HG03460 (cell line): ENCODE data around the gene NR1H3.
"Not testable (repeated sequence)": the region's sequence is repeated elsewhere in the genome, so short reads cannot be mapped to it uniquely, and the experiment has no call there.

Experiments used
- ATAC-seq: cut with Tn5 transposase; IDR thresholded peaks from one replicate; pipeline ENCODE4 v1.9.1; 2021; ENCODE audit not compliant: unreplicated experiment

Gene NR1H3

DNA sequence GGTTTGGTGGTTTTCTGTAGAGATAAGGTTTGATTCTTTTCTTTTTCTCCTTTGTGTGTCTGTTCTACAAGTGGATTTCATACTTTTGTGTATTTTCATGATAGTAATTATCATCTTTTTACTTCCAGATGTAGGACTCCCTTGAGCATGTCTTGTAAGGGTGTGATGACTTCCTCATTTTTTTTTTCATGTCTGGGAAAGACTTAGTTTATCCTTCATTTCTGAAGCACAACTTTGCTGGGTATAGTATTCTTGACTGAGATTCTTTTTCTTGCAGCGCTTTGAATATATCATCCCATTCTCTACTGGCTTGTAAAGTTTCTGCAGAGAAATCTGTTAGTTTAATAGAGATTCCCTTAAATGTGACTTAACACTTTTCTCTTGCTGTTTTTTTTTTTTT is 45.1 kb downstream of the NR1H3 start:
- no peak for ATAC-seq

DNA sequence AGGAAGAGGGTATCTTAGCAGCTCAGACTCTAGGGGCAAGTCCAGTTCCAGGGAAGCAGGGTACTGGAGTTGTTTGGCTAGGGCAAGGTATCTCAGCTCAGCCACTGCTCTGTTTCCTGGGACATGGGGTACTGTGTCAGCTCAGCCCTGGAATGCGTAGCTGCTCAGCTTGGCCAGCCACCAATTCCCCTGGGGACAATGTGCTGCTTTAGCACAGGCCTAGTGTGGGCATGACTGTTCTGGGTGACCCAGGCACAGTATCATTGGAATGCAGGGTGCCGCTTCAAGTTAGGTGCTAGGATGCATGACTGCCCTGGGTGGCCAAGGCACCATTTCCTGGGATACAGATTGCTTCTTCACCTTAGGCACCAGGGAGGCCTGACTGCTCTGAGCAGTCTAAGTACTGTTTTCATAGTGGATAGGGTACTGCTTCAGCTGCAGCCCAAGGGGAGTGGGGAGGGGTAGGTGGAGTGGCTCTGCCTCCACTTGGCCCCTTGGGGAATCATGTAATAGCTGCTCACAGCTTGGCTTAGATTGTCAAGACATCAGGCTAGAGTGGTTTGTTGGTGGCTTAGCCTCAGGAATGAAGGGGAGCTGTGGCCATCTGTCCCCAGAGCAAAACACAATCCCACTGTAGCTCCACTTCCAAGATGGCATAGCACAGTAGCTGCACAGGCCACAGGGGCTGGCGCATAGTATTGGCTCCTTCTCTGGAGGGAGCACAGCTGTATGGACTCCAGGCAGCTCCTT is 48.1 kb downstream of the NR1H3 start:
- no peak for ATAC-seq

DNA sequence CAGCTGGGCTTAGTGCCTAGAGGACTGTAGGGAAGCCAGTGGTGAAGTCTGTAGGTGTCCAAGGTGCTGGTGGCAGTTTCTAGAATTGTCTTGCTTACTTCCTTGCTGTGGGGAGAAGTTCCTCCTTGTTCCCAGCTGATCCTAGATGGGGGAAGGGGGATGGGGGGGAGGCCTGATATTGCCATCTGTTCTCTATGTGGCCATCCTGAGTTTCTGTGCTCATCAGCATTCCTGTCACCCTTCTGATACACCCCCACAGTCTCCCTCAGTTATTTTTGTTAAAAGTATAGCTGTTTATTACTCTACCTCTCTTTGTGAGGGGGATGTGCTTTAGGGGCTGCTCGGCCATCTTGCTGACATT is 48.7 kb downstream of the NR1H3 start:
- ATAC-seq: no peak

DNA sequence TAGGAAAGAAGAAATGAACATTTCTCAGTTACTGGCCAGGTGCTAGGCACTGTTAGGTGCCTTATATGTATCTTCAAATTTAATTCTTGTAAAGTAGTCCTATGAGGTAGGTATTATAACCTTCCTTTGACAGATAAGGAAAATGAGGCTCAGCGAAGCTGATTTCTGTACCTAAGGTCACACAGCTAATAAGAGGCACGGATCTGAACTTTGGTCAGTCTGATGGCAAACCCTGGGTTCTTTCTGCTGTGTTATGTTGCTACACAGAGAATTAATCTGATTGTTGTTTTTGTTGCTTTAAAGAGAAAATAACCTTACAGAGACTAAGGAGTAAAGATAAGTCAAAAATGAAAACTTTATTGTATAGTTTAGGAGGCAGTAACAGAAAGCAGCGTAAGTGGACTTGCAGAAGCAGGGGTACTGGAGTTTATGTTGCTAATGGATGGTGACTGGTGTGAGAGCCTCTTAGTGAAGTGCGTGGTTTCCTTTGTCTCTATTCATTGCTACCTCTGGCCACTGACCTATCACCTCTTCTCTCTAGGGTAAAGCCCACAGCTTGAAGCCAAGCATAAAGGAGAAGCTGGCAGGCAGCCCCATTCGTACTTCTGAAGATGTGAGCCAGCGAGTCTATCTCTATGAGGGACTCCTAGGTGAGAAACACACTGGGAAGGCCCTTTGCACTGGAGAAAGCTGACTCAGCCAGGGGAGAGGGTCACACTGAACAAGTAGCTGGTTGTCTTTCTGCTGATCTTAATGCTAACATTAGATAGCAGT is 50.4 kb downstream of the NR1H3 start:
- no peak for ATAC-seq

DNA sequence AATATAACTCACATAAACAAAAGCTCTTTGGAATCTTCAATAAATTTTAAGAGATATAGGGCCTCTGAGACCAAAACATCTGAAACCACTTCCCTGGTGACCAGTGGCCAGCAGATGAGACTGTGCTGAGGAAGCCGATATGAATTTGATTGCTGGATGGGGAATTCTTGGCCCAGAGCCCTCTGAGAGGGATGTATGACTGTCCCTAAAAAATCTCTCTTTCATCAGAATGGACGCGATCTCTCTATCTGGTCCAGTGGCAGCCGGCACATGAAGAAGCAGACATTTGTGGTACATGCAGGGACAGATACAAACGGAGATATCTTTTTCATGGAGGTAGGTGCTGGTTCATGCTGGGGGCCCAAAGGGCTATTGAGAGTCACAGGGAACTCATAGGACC is 57.2 kb downstream of the NR1H3 start:
- no peak for ATAC-seq

DNA sequence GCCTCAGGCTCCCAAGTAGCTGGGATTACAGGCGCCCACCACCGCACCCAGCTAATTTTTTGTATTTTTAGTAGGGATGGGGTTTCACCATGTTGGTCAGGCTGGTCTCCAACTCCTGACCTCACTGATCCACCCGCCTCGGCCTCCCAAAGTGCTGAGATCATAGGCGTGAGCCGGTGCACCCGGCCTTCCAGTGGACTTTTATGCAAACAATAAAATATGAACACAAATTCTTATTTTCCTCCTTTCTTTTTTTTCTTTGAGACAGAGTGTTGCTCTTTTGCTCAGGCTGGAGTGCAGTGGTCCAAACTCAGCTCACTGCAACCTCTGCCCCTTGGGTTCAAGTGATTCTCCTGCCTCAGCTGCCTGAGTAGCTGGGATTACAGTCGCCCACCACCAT is 58.7 kb downstream of the NR1H3 start:
- ATAC-seq: not testable (repeated sequence)

DNA sequence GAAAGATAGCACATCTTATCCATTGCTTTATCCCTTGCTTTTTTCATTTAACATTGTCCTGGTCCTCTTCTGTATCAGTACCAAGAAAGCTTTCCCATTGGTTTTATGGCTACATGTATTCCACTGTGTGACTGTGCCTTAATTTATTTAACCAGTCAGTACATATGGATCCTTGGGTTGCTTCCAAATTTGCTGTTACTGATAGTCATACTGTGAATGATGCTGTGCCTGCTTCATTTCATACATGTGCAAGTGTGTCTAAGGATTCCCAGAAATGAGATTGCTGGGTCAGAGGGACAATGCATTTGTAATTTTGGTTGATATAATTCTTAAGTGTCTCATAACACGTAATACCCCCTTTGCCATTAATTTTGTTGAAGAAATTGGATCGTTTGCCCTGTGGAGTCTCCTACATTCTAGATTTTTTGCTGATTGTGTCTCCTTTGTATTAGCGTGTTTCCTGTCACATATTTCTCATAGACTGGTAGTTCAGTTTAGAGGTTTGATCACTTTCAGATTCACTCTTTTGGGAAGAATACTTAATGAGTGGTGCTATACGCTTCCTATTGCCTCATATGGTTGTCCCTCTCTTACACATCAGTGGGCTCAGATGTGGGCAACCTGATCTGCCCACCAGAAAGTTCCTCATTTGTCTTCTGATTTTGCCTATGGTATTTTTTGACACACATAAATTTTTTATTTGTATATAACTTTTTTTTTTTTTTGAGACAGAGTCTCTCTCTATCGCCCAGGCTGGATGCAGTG is 59.5 kb downstream of the NR1H3 start:
- ATAC-seq: peak; percentile 78

DNA sequence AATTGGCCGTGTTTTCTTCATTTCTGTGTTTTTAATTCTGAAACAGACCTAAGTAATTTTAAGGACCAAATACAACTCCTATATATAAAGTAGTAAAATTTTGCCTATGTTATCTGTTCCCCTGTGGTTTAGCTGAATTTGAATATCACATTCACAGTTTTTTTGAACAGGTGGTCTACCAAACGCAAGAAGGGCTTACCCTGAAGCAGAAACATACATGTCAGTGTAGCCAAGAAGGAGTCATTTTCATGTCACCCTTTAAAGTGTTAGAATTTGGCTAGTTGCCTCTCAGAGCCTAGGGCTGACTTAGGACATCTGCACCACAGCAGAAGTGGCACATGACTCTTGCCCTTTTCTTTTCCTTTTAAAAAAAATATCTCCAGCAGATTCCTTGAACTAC is 60.4 kb downstream of the NR1H3 start:
- no peak for ATAC-seq
